Prostate gland (tissue), 2 donors: ENCODE data around the gene ANGPT4. TPM values are rescaled to one million over a fixed set of nuclear protein-coding genes. Genes with fewer than 3 reads are reported as not detected.

Experiments
- DNase-seq: peaks from one replicate; pipeline ENCODE4 v3.0.0-alpha.2; 2019; ENCODE audit warnings: low spot score
- H3K27ac ChIP-seq, 2 donors: fragments of 200-600 bp; sonication (generic); 2 replicates each; pipeline ENCODE4 v1.5.1; 2017 to 2019
- H3K27me3 ChIP-seq: fragments of 200-600 bp; sonication (generic); replicated peaks from 2 replicates; pipeline ENCODE4 v1.5.1; 2019; ENCODE audit not compliant: insufficient read depth
- H3K36me3 ChIP-seq, 2 donors: fragments of 200-600 bp; sonication (generic); 1 replicate in 1 of 2; 2 replicates in 1 of 2; pipeline versions ENCODE4 v1.5.1 to v1.8.1; 2017 to 2019
- H3K4me1 ChIP-seq: fragments of 200-600 bp; sonication (generic); replicated peaks from 2 replicates; pipeline ENCODE4 v1.5.1; 2019
- H3K4me3 ChIP-seq, 2 donors: fragments of 200-600 bp; sonication (generic); 2 replicates each; pipeline ENCODE4 v1.5.1; 2017 to 2019
- H3K9me3 ChIP-seq: fragments of 200-600 bp; sonication (generic); 2 replicates; pipeline ENCODE4 v1.5.1; 2017
- POLR2A ChIP-seq: fragments of 450-650 bp; IDR thresholded peaks from one replicate; pipeline ENCODE4 v1.6.1; 2016; ENCODE audit warnings: antibody characterized with exemption, mild to moderate bottlenecking
- POLR2AphosphoS5 ChIP-seq: sonication (generic); formaldehyde crosslinking; IDR thresholded peaks from one replicate; pipeline ENCODE4 v1.6.1; 2017; ENCODE audit warnings: antibody characterized with exemption
- WGBS: methylation state at CpG from one replicate; pipeline ENCODE4 v1.1.5; 2018; 5-methylcytosine and 5-hydroxymethylcytosine counted together
- intact Hi-C: fragments of 100-400 bp; cut with DNase I; formaldehyde crosslinking; loops from one replicate; pipeline ENCODE4 v1.14.2; 2022
- total RNA-seq, 2 donors: library from RNA; depleted of rRNA; stranded (reverse); fragments of >200 nt; gene quantifications; one replicate each; pipeline ENCODE4 v1.1.0, GENCODE V29; 2016
- TF ChIP-seq, protein P1 (sequence below), 4 experiments: fragments of 200-600 bp in 2 of 4; fragments of 450-650 bp in 2 of 4; sonication (generic) in 2 of 4; IDR thresholded peaks; 1 replicate in 3 of 4; 2 replicates in 1 of 4; pipeline ENCODE4 v1.5.1; 2016 to 2019; ENCODE audit warnings: antibody characterized with exemption in 4 of 4, mild to moderate bottlenecking in 2 of 4, moderate library complexity in 2 of 4

Gene ANGPT4
- total RNA-seq, 2 donors from 2014 or later: 0.27 to 1.2 TPM

DNA sequence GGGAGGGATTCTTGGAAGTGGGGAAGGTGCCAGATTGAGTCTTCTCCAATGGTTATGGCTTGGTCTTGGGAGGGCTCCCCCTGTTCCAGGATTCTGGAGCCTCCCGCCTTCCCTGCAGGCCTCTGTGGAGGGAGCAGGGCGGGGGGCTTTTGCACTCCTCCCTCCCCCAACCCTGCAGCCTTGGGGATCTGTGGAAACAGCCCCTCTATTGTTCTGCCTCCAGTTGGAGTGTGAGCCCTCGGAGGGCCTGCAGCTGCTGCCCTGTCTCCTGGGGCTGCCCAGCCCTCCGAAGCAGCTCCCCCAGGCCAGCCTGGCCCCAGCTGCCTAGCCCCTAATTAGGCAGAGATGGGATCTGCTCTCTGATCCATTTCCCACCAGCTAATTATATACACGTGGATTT lies 67.9 kb downstream of the ANGPT4 start:
- Histone ChIP-seq H3K27ac (no peak overlapping the region), H3K4me3 (no peak overlapping the region), H3K4me1 (peaks cover 17% of the 10 kb centered on the region), H3K27me3 (no peaks in the 10 kb centered on the region), H3K36me3 (no peaks in the 10 kb centered on the region), H3K9me3 (no peaks in the 10 kb centered on the region)
- TF ChIP-seq, protein P1, sequence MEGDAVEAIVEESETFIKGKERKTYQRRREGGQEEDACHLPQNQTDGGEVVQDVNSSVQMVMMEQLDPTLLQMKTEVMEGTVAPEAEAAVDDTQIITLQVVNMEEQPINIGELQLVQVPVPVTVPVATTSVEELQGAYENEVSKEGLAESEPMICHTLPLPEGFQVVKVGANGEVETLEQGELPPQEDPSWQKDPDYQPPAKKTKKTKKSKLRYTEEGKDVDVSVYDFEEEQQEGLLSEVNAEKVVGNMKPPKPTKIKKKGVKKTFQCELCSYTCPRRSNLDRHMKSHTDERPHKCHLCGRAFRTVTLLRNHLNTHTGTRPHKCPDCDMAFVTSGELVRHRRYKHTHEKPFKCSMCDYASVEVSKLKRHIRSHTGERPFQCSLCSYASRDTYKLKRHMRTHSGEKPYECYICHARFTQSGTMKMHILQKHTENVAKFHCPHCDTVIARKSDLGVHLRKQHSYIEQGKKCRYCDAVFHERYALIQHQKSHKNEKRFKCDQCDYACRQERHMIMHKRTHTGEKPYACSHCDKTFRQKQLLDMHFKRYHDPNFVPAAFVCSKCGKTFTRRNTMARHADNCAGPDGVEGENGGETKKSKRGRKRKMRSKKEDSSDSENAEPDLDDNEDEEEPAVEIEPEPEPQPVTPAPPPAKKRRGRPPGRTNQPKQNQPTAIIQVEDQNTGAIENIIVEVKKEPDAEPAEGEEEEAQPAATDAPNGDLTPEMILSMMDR (IDR thresholded peaks at IDR 0.05): no peak
- TF ChIP-seq POLR2A: no peak
- no peak for TF ChIP-seq POLR2AphosphoS5
- intact Hi-C loops: loop anchor here (10.0 kb wide), 1 partner anchor 193 kb away; the partner anchor contains the start of gene SRXN1
- no peak for DNase-seq
- 86% methylated on average over 5 of the region's 5 CpGs for WGBS

DNA sequence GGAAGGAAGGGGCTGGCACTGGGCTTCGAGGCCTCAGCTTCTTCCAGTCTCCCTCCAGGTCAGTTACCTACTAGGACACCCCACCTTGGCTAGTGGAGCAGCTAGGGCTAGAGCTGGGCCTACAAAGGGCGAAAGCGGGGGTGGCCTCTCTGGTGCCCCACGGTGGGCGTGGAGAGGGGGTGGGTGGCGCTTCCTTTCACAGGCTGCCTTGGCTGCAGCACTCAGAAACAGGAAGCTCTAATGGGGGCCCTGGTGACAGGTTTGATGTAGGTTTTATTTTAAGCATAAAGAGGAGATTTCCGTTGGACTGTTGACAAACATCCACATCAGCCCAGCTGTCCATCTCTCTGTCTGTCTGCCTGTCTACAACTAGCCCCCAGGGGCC lies 69.2 kb downstream of the ANGPT4 start:
- WGBS: 74% methylated on average over 7 of the region's 7 CpGs
- TF ChIP-seq, protein P1 (IDR thresholded peaks at IDR 0.05): no peak
- no peak for TF ChIP-seq POLR2AphosphoS5
- no peaks in the 10 kb centered on the region for H3K36me3 ChIP-seq
- no peak overlapping the region for H3K27ac ChIP-seq
- intact Hi-C loops: loop anchor here (10.0 kb wide), 1 partner anchor 192 kb away; the partner anchor contains the start of gene SRXN1
- no peaks in the 10 kb centered on the region for H3K9me3 ChIP-seq
- no peak overlapping the region for H3K4me3 ChIP-seq
- no peaks in the 10 kb centered on the region for H3K27me3 ChIP-seq
- H3K4me1 ChIP-seq: peaks cover 17% of the 10 kb centered on the region
- DNase-seq: no peak

DNA sequence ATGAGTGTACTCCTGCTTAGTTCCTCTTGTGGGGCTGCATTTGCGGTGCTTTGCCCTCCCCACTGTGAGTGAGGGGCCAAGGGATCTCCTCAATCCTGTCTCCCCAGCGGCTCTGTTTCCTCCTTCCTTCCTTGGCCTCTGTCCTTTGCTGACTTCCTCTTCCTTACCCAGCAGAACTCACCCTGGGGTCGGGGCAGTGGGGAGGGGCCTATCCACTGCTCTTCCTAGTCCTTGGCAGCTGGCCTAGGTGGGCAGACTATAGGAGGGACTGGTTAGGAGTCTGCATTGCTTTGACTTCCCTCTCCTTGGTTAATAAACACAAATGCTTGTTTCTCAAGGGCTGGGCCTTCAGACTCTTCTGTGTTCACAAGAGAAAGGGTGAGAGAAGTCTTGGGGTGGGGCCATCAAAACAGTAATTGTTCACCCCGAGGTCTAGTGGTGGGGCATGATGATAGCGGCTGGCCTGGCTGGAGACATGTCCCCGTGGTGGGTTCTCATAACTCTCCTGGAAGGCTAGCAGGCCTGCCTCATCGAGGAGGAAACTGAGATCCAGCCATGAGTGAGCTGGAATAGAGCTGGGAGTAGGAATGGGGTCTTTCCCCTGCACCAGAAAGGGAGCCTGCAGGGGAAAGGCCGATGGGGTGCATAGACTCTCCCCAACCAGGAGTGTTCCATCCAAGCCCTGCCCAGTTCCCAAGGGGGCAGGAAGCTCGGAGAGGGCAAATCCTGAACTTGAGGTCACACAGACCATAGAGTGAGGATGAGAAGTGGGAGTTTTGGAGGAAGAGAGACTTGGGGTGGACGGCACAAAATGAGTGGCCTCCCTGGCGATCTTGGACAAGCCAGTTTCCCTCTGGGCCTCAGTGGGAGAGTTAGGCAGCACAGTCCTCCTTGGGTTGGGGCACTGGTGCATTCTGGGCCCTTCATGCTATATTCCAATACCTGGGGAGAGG lies 69.9 kb downstream of the ANGPT4 start:
- 79% methylated on average over 11 of the region's 11 CpGs for WGBS
- intact Hi-C loops: loop anchor here (10.0 kb wide), 1 partner anchor 191 kb away; the partner anchor contains the start of gene SRXN1
- DNase-seq: no peak
- TF ChIP-seq POLR2AphosphoS5: no peak
- Histone ChIP-seq H3K9me3 (no peaks in the 10 kb centered on the region), H3K36me3 (no peaks in the 10 kb centered on the region), H3K4me1 (peaks cover 17% of the 10 kb centered on the region), H3K27me3 (no peaks in the 10 kb centered on the region), H3K27ac (no peak overlapping the region), H3K4me3 (no peak overlapping the region)

DNA sequence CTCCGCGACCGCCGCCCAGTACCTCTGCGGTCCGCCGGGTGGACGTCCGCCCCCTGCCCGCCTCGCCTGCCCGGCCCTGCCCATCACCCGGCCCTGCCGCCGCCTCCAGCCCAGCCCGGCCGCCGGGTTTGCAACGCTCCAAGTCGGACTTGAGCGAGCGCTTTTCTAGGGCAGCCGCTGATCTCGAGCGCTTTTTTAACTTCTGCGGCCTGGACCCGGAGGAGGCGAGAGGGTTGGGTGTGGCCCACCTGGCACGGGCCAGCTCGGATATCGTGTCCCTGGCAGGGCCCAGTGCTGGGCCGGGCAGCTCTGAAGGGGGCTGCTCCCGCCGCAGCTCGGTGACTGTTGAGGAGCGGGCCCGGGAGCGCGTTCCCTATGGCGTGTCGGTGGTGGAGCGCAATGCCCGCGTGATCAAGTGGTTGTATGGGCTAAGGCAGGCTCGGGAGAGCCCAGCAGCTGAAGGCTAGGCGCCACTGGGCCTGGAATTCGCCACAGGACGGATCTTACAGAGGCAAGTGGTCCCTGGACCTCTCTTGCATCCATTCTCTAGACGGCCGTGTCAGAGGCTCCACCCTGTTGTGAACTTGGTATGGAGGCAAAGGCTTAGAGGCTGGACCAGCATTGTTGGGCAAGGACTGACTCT lies 70.8 kb downstream of the ANGPT4 start:
- no peak for DNase-seq
- Histone ChIP-seq H3K27ac (no peak overlapping the region), H3K36me3 (no peaks in the 10 kb centered on the region), H3K4me1 (peaks cover 17% of the 10 kb centered on the region), H3K4me3 (peak overlapping the region in 1 of 2 donors; percentile 26), H3K9me3 (no peaks in the 10 kb centered on the region), H3K27me3 (no peaks in the 10 kb centered on the region)
- intact Hi-C loops: loop anchor here (10.0 kb wide), 1 partner anchor 191 kb away; the partner anchor contains the start of gene SRXN1
- TF ChIP-seq, protein P1 (IDR thresholded peaks at IDR 0.05): no peak
- TF ChIP-seq POLR2AphosphoS5 (no peak), POLR2A (no peak)
- WGBS: 67% methylated on average over 32 of the region's 50 CpGs

DNA sequence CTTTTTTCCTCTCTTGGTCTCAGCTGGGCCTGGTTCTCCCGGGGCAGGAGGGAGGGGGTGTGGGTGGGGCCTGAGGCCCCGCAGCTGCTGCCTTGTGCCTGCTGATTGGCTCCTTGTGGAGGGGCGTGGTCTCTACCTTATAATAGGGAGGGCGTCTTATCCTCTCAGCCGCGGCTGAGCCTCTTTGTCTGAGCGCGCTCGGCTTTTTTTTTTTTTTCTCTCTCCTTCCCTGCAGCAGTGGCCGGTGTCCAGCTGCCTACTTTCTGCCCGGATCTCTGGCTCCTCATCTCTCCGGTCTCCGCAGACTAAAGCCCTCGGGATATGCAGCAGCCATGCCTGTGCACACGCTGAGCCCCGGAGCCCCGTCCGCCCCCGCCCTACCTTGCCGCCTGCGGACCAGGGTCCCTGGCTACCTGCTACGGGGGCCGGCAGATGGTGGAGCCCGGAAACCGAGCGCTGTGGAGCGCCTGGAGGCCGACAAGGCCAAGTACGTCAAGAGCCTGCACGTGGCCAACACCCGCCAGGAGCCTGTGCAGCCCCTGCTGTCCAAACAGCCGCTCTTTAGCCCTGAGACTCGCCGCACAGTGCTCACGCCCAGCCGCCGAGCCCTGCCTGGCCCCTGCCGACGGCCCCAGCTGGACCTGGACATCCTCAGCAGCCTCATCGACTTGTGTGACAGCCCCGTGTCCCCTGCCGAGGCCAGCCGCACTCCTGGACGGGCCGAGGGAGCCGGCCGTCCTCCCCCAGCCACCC lies 71.5 kb downstream of the ANGPT4 start:
- peaks cover 17% of the 10 kb centered on the region for H3K4me1 ChIP-seq
- intact Hi-C loops: loop anchor here (10.0 kb wide), 1 partner anchor 190 kb away; the partner anchor contains the start of gene SRXN1
- no peaks in the 10 kb centered on the region for H3K27me3 ChIP-seq
- no peaks in the 10 kb centered on the region for H3K9me3 ChIP-seq
- no peak for TF ChIP-seq POLR2A
- TF ChIP-seq POLR2AphosphoS5: peak; percentile 75
- WGBS: 13% methylated on average over 46 of the region's 47 CpGs
- H3K27ac ChIP-seq: peak overlapping the region; percentile 87 to 92
- DNase-seq: peak; percentile 96
- no peaks in the 10 kb centered on the region for H3K36me3 ChIP-seq
- peak overlapping the region; percentile 15 to 26 for H3K4me3 ChIP-seq
